Stimulated activated CD8-positive, alpha-beta memory T cell treated with anti-CD3 and anti-CD28 coated beads, Interleukin-7, amount 100 ng/mL, for 4 hours (primary cell): Measurements from ENCODE around the gene MORF4L1.
"Not testable (repeated sequence)": the region's sequence is repeated elsewhere in the genome, so short reads cannot be mapped to it uniquely, and the experiment has no call there.

Experiments
- DNase-seq, 2 donors: peaks; one replicate each; pipeline ENCODE4 v3.0.0-alpha.2; 2020; ENCODE audit warnings: low read depth in 2 of 2

The MORF4L1 gene

GRCh38 chr15:78925956-78926743 lies 53.5 kb downstream of the MORF4L1 start:
- no peak for DNase-seq

GRCh38 chr15:78927077-78927790 lies 54.5 kb downstream of the MORF4L1 start:
- DNase-seq, result no peak

GRCh38 chr15:78928176-78928575 lies 55.5 kb downstream of the MORF4L1 start:
- DNase-seq, result not testable (repeated sequence)

- no peak for DNase-seq
These were observed 56.0 kb downstream of the MORF4L1 start for GRCh38 chr15:78928616-78929093.

GRCh38 chr15:78929536-78930264 lies 57.0 kb downstream of the MORF4L1 start:
- no peak for DNase-seq

GRCh38 chr15:78930577-78931388 lies 58.1 kb downstream of the MORF4L1 start:
- no peak for DNase-seq

- no peak for DNase-seq
These were observed 59.0 kb downstream of the MORF4L1 start for GRCh38 chr15:78931439-78932257.

- DNase-seq, result no peak
These were observed 59.6 kb downstream of the MORF4L1 start for GRCh38 chr15:78932258-78932808.

- no peak for DNase-seq
These were observed 60.6 kb downstream of the MORF4L1 start for GRCh38 chr15:78933187-78933822.

GRCh38 chr15:78933823-78934654 lies 61.3 kb downstream of the MORF4L1 start:
- no peak for DNase-seq

- no peak for DNase-seq
These were observed 61.9 kb downstream of the MORF4L1 start for GRCh38 chr15:78934655-78935023.

GRCh38 chr15:78937132-78937739 lies 64.5 kb downstream of the MORF4L1 start:
- DNase-seq, result no peak

GRCh38 chr15:78938658-78939488 lies 66.2 kb downstream of the MORF4L1 start:
- no peak for DNase-seq

- no peak for DNase-seq
These were observed 70.1 kb downstream of the MORF4L1 start for GRCh38 chr15:78942741-78943140.

GRCh38 chr15:78943692-78944091 lies 71.0 kb downstream of the MORF4L1 start:
- DNase-seq, result no peak

GRCh38 chr15:78944202-78944625 lies 71.5 kb downstream of the MORF4L1 start:
- DNase-seq, result no peak

GRCh38 chr15:78944669-78945407 lies 72.1 kb downstream of the MORF4L1 start, which contains the start of gene CTSH:
CTSH (minus strand) TSS chr15:78945046; CDS start chr15:78944981, 65 bp downstream.
- peak; percentile 32 to 66 for DNase-seq
